Heart left ventricle (tissue), 16 donors: Measurements from ENCODE around the gene TACSTD2. TPM values are rescaled to one million over a fixed set of nuclear protein-coding genes. Genes with fewer than 3 reads are reported as not detected.

Experiments used
- ATAC-seq, 4 donors: fragments of 200-7000 bp; cut with Tn5 transposase; one replicate each; pipeline ENCODE4 v1.9.1; 2020 to 2022; ENCODE audit warnings: moderate library complexity in 4 of 4, mild to moderate bottlenecking in 3 of 4, moderate number of reproducible peaks in 1 of 4
- DNase-seq, 5 donors: peaks; one replicate each; pipeline ENCODE4 v3.0.0-alpha.2; 2020
- H3K27ac ChIP-seq, 12 donors: fragments of 200-600 bp; sonication (generic) in 4 of 12; one replicate each; pipeline versions ENCODE4 v1.5.0 to v1.8.0; 2016 to 2022; ENCODE audit warnings: mild to moderate bottlenecking in 2 of 12
- H3K27me3 ChIP-seq, 9 donors: fragments of 200-600 bp; sonication (generic) in 2 of 9; one replicate each; pipeline versions ENCODE4 v1.5.1 to v1.8.0; 2016 to 2022; ENCODE audit warnings: mild to moderate bottlenecking in 3 of 9
- H3K36me3 ChIP-seq, 9 donors: fragments of 200-600 bp; sonication (generic) in 2 of 9; one replicate each; pipeline versions ENCODE4 v1.5.0 to v1.8.0; 2018 to 2022; ENCODE audit warnings: mild to moderate bottlenecking in 2 of 9
- H3K4me1 ChIP-seq, 12 donors: fragments of 200-600 bp; sonication (generic) in 4 of 12; one replicate each; pipeline versions ENCODE4 v1.5.0 to v1.8.0; 2016 to 2022; ENCODE audit warnings: mild to moderate bottlenecking in 3 of 12
- H3K4me3 ChIP-seq, 12 donors: fragments of 200-600 bp; sonication (generic) in 4 of 12; one replicate each; pipeline versions ENCODE4 v1.5.0 to v1.8.0; 2017 to 2022; ENCODE audit warnings: mild to moderate bottlenecking in 9 of 12, moderate library complexity in 4 of 12
- H3K9me3 ChIP-seq, 12 donors: fragments of 200-600 bp; sonication (generic) in 4 of 12; one replicate each; pipeline versions ENCODE4 v1.5.0 to v1.8.0; 2016 to 2022; ENCODE audit warnings: mild to moderate bottlenecking in 1 of 12
- CTCF ChIP-seq, 12 donors: fragments of 200-600 bp; sonication (generic) in 4 of 12; IDR thresholded peaks; one replicate each; pipeline versions ENCODE4 v1.5.0 to v1.8.0; 2018 to 2022; ENCODE audit warnings: antibody characterized with exemption in 12 of 12, mild to moderate bottlenecking in 5 of 12
- POLR2A ChIP-seq, 2 donors: fragments of 450-650 bp; IDR thresholded peaks; one replicate each; pipeline ENCODE4 v1.6.1; 2017; ENCODE audit warnings: antibody characterized with exemption in 2 of 2, mild to moderate bottlenecking in 2 of 2, moderate library complexity in 2 of 2
- WGBS, 4 donors: extraction: QIAGEN DNeasy Blood & Tissue Kit in 2 of 4; methylation state at CpG; one replicate each; pipeline versions ENCODE4 v1.1.5 to v1.1.7; 2013 to 2018; 5-methylcytosine and 5-hydroxymethylcytosine counted together
- intact Hi-C, 10 donors: fragments of 100-400 bp; cut with DNase I; formaldehyde crosslinking; loops; one replicate each; pipeline versions ENCODE4 v1.11.1 to v1.14.2; 2022
- polyA plus RNA-seq, 2 donors: library from polyadenylated mRNA; stranded (reverse); fragments of 200-250 nt; gene quantifications; one replicate each; pipeline ENCODE4 v1.2.3, GENCODE V29; 2013
- total RNA-seq, 9 donors: library from RNA; depleted of rRNA in 2 of 9; stranded (reverse); fragments of >200 nt in 2 of 9; fragmentation: NEBNext Ultra II Directional in 3 of 9; extraction: Animal tissue kit (Norgen Biotek cat#: 25700) in 3 of 9; gene quantifications; one replicate each; pipeline versions ENCODE4 v1.1.0 to v1.2.4, GENCODE V29; 2016 to 2023
- donor health status: ischemic (EF 13 %, LVEDD 7.1; RV severe dilation, severe dysfunction).
- donor health status: healthy with polysubstance abuse.
- donor health status: DM: no; HTN: yes; CAD: no.
- donor health status: DM: no; HTN: no; CAD: no.
- donor health status: ischemic (EF 25% LVEDD 6.9; RV normal size, moderate dysfunction).
- donor health status: ischemic (EF 25% LVEDD 5.7; RV mildly dilated, moderate dysfunction).
- donor health status: healthy.
- donor health status: DM: yes; HTN: yes; CAD: no.
- donor health status: ischemic (EF 35%, LVEDD 5.7; RV mildly dilated, moderate dysfunction).
- donor health status: nonischemic (EF 11% LVEDD 7.7; RV severe dilation, severe dysfunction).
- donor health status: DM: yes; HTN: yes; CAD: no.
- donor health status: PGD.
- donor health status: ischemic (EF 29% LVEDD 5.4; RV normal size, mild dysfunction).
- donor health status: nonischemic (EF 23%, LVEDD 6.1; RV moderate dilation, normal function).

TACSTD2 gene
- total and polyA plus RNA-seq, 11 donors: 0.11 to 0.75 (median 0.15) TPM; not detected in 4

GRCh38 chr1:58594546-58594945, 17.5 kb upstream of the TACSTD2 start:
- no peak for TF ChIP-seq POLR2A (IDR thresholded peaks at IDR 0.05)
- H3K9me3 ChIP-seq: no peaks in the 10 kb centered on the region
- ATAC-seq (no peak), DNase-seq (no peak)
- no peaks in the 10 kb centered on the region for H3K36me3 ChIP-seq
- H3K4me1 ChIP-seq: peaks cover 0 to 20% (median 9%) of the 10 kb centered on the region in 12 donors
- no peaks in the 10 kb centered on the region for H3K27me3 ChIP-seq
- no peak overlapping the region for H3K4me3 ChIP-seq
- intact Hi-C loops: no loop called here
- 80 to 84% (median 81%) methylated on average over 1 of the region's 1 CpG for whole genome bisulfite sequencing, 4 donors
- H3K27ac ChIP-seq: no peak overlapping the region

- Histone ChIP-seq H3K4me1 (peaks cover 0 to 20% (median 9%) of the 10 kb centered on the region in 12 donors), H3K4me3 (no peak overlapping the region), H3K9me3 (no peaks in the 10 kb centered on the region), H3K36me3 (no peaks in the 10 kb centered on the region), H3K27ac (no peak overlapping the region), H3K27me3 (no peaks in the 10 kb centered on the region)
- DNase-seq: peak; percentile 52 to 83 (median 73)
- WGBS, 4 donors: 41 to 53% (median 45%) methylated on average over 5 of the region's 5 CpGs
- peak; percentile 76 to 94 (median 90) for ATAC-seq
- intact Hi-C loops: no loop called here
- TF ChIP-seq POLR2A (IDR thresholded peaks at IDR 0.05): no peak
Observed at GRCh38 chr1:58592522-58593134, 15.6 kb upstream of the TACSTD2 start.

GRCh38 chr1:58591806-58592205, 14.8 kb upstream of the TACSTD2 start:
- 56 to 100% (median 66%) methylated on average over 1 of the region's 1 CpG for WGBS, 4 donors
- no peak for ATAC-seq
- no peak for TF ChIP-seq CTCF (IDR thresholded peaks at IDR 0.05)
- TF ChIP-seq POLR2A (IDR thresholded peaks at IDR 0.05): no peak
- DNase-seq: no peak
- intact Hi-C loops: no loop called here
- H3K36me3 ChIP-seq: no peaks in the 10 kb centered on the region
- H3K27me3 ChIP-seq: no peaks in the 10 kb centered on the region
- H3K9me3 ChIP-seq: no peaks in the 10 kb centered on the region
- no peak overlapping the region for H3K4me3 ChIP-seq
- no peak overlapping the region for H3K27ac ChIP-seq
- peaks cover 0 to 18% (median 9%) of the 10 kb centered on the region in 12 donors for H3K4me1 ChIP-seq

GRCh38 chr1:58590019-58590418, 13.0 kb upstream of the TACSTD2 start:
- Histone ChIP-seq H3K27ac (no peak overlapping the region), H3K36me3 (no peaks in the 10 kb centered on the region), H3K27me3 (peaks cover 0 to 4% (median 0%) of the 10 kb centered on the region in 9 donors), H3K4me1 (peaks cover 0 to 18% (median 10%) of the 10 kb centered on the region in 12 donors), H3K4me3 (no peak overlapping the region), H3K9me3 (no peaks in the 10 kb centered on the region)
- intact Hi-C loops: no loop called here
- DNase-seq: no peak
- TF ChIP-seq CTCF (IDR thresholded peaks at IDR 0.05) (no peak), POLR2A (IDR thresholded peaks at IDR 0.05) (no peak)
- ATAC-seq: peak in 1 of 4 donors; percentile 29

- no peak for DNase-seq
- TF ChIP-seq POLR2A (IDR thresholded peaks at IDR 0.05) (no peak), CTCF (IDR thresholded peaks at IDR 0.05) (no peak)
- Histone ChIP-seq H3K9me3 (no peaks in the 10 kb centered on the region), H3K4me3 (no peak overlapping the region), H3K27me3 (peaks cover 0 to 4% (median 0%) of the 10 kb centered on the region in 9 donors), H3K4me1 (peaks cover 0 to 32% (median 10%) of the 10 kb centered on the region in 12 donors), H3K27ac (no peak overlapping the region), H3K36me3 (no peaks in the 10 kb centered on the region)
- intact Hi-C loops: no loop called here
- no peak for ATAC-seq
- WGBS, 4 donors: 77 to 84% (median 79%) methylated on average over 5 of the region's 5 CpGs
Observed at GRCh38 chr1:58588396-58588795, 11.3 kb upstream of the TACSTD2 start.
